Measurements from ENCODE around the gene RALGDS.
"Not testable (repeated sequence)": the region's sequence is repeated elsewhere in the genome, so short reads cannot be mapped to it uniquely, and the experiment has no call there.

DNA sequence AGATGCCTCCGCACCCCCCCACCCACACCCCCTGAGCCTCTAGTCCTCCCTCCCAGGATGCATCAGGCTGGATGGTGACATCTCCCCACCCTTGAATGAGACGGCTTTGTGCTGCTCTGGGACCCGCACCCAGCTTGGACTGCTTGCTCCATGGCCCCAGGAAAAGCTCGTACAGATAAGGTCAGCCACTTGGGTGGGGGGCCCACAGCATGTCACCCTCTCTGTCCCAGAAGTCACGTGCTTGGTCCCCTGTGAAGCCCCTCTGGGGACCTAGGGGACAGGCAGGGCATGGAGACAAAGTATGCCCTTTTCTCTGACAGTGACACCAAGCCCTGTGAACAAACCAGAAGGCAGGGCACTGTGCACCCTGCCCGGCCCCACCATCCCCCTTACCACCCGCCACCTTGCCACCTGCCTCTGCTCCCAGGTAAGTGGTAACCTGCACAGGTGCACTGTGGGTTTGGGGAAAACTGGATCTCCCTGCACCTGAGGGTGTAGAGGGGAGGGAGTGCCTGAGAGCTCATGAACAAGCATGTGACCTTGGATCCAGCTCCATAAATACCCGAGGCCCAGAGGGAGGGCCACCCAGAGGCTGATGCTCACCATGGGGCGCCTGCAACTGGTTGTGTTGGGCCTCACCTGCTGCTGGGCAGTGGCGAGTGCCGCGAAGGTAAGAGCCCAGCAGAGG lies 38.9 kb downstream of the RALGDS start:
- not testable (repeated sequence) for TF ChIP-seq CTCF (IDR thresholded peaks at IDR 0.05); ZFX (IDR thresholded peaks at IDR 0.05; ENCODE audit: borderline replicate concordance)
